Psoas muscle (tissue), 8 donors: ENCODE measurements around the gene MYO10. TPM values are rescaled to one million over a fixed set of nuclear protein-coding genes. Genes with fewer than 3 reads are reported as not detected.

Source experiments
- ATAC-seq, 4 donors: fragments of 200-7000 bp; cut with Tn5 transposase; one replicate each; pipeline ENCODE4 v1.9.1; 2020; ENCODE audit warnings: moderate library complexity in 3 of 4, mild to moderate bottlenecking in 2 of 4
- DNase-seq, 2 donors: peaks; one replicate each; pipeline ENCODE4 v3.0.0-alpha.2; 2020
- H3K27ac ChIP-seq: fragments of 200-600 bp; one replicate; pipeline ENCODE4 v1.8.0; 2022
- H3K27me3 ChIP-seq, 3 donors: fragments of 200-600 bp in 1 of 3; one replicate each; pipeline versions ENCODE4 v1.6.1 to v1.8.0; 2013 to 2022; ENCODE audit warnings: low read length in 2 of 3, mild to moderate bottlenecking in 2 of 3, moderate library complexity in 1 of 3; ENCODE audit not compliant: insufficient read depth in 3 of 3
- H3K36me3 ChIP-seq, 2 donors: fragments of 200-600 bp in 1 of 2; one replicate each; pipeline versions ENCODE4 v1.6.1 to v1.8.0; 2013 to 2022; ENCODE audit warnings: low read depth in 1 of 2, mild to moderate bottlenecking in 1 of 2, moderate library complexity in 1 of 2; ENCODE audit not compliant: insufficient read depth in 1 of 2
- H3K4me1 ChIP-seq: fragments of 200-600 bp; one replicate; pipeline ENCODE4 v1.8.0; 2022
- H3K4me3 ChIP-seq: fragments of 200-600 bp; one replicate; pipeline ENCODE4 v1.8.0; 2022; ENCODE audit warnings: mild to moderate bottlenecking
- H3K9me3 ChIP-seq: fragments of 200-600 bp; one replicate; pipeline ENCODE4 v1.8.0; 2022
- WGBS, 3 donors: extraction: QIAGEN DNeasy Blood & Tissue Kit; methylation state at CpG; one replicate each; pipeline versions ENCODE4 v1.1.6 to v1.1.7; 2013; 5-methylcytosine and 5-hydroxymethylcytosine counted together
- intact Hi-C, 2 donors: fragments of 100-400 bp; cut with DNase I; formaldehyde crosslinking; loops; one replicate each; pipeline versions ENCODE4 v1.11.0 to v1.14.2; 2022
- polyA plus RNA-seq, 3 donors: library from polyadenylated mRNA; stranded (reverse); fragments of 200-250 nt; gene quantifications; one replicate each; pipeline ENCODE4 v1.2.3, GENCODE V29; 2013
- total RNA-seq, 4 donors: library from RNA; stranded (reverse); fragmentation: NEBNext Ultra II Directional in 2 of 4; extraction: Animal tissue kit (Norgen Biotek cat#: 25700) in 2 of 4; gene quantifications; one replicate each; pipeline versions ENCODE4 v1.2.1 to v1.2.4, GENCODE V29; 2021 to 2023
- TF ChIP-seq, protein P1 (sequence below): fragments of 200-600 bp; IDR thresholded peaks from one replicate; pipeline ENCODE4 v1.8.0; 2022; ENCODE audit warnings: antibody characterized with exemption
- donor health status: healthy with polysubstance abuse.
- donor health status: DM: no; HTN: no; CAD: no; lungs with moderate emphysema.
- donor health status: Bipolar disorder and iron deficiency.
- donor health status: healthy.
- donor health status: DM: yes; HTN: yes; CAD: no.
- donor health status: DM: no; HTN: no; CAD: no.
- donor health status: DM: no; HTN: no; CAD: no.
- donor health status: DM: yes; HTN: yes; CAD: no.

Gene MYO10
- total and polyA plus RNA-seq, 7 donors, result 1.8 to 10.9 (median 10.0) TPM

DNA sequence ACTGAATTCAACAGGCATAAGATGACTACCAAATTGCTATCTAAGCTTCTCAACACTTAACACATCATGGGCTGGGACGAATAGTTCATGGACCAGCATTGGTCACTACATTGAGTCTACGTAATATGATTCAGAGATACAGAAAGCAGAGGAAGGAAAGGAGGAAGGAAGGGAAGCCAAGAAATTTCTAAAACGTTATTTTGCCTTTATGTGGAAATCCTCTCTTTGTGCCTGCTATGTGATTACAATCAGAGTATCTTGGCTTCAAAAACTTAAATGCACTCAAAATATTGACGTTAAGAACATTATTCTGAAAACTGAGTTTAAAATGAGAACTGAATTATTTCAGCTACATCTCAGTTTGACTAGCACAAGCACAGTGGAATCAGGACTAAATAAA lies 231.1 kb downstream of the MYO10 start:
- Histone ChIP-seq H3K27ac (no peak overlapping the region), H3K9me3 (no peaks in the 10 kb centered on the region)
- 65 to 72% (median 71%) methylated on average over 4 of the region's 4 CpGs for WGBS, 3 donors

GRCh38 chr5:16702964-16703363 lies 233.1 kb downstream of the MYO10 start:
- no peak for ATAC-seq
- no peaks in the 10 kb centered on the region for H3K27me3 ChIP-seq
- no peak for DNase-seq
- H3K4me3 ChIP-seq, result no peak overlapping the region
- TF ChIP-seq, protein P1, sequence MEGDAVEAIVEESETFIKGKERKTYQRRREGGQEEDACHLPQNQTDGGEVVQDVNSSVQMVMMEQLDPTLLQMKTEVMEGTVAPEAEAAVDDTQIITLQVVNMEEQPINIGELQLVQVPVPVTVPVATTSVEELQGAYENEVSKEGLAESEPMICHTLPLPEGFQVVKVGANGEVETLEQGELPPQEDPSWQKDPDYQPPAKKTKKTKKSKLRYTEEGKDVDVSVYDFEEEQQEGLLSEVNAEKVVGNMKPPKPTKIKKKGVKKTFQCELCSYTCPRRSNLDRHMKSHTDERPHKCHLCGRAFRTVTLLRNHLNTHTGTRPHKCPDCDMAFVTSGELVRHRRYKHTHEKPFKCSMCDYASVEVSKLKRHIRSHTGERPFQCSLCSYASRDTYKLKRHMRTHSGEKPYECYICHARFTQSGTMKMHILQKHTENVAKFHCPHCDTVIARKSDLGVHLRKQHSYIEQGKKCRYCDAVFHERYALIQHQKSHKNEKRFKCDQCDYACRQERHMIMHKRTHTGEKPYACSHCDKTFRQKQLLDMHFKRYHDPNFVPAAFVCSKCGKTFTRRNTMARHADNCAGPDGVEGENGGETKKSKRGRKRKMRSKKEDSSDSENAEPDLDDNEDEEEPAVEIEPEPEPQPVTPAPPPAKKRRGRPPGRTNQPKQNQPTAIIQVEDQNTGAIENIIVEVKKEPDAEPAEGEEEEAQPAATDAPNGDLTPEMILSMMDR, result no peak
- no peaks in the 10 kb centered on the region for H3K4me1 ChIP-seq
- peaks cover 0 to 40% of the 10 kb centered on the region in 2 donors for H3K36me3 ChIP-seq
- WGBS, 3 donors, result 76 to 77% (median 76%) methylated on average over 2 of the region's 2 CpGs
- intact Hi-C loops, result no loop called here
- no peaks in the 10 kb centered on the region for H3K9me3 ChIP-seq
- no peak overlapping the region for H3K27ac ChIP-seq

More for the DNA sequence above, 231.1 kb downstream of the MYO10 start:
- intact Hi-C loops, result no loop called here
- TF ChIP-seq, protein P1, result no peak
- no peaks in the 10 kb centered on the region for H3K27me3 ChIP-seq
- peaks cover 0 to 53% of the 10 kb centered on the region in 2 donors for H3K36me3 ChIP-seq
- DNase-seq, result no peak
- no peak overlapping the region for H3K4me3 ChIP-seq
- ATAC-seq, result no peak
- no peaks in the 10 kb centered on the region for H3K4me1 ChIP-seq

- 95 to 97% (median 95%) methylated on average over 46 to 48 of the region's 48 CpGs for WGBS, 3 donors
- Histone ChIP-seq H3K4me3 (no peak overlapping the region), H3K4me1 (no peaks in the 10 kb centered on the region), H3K27me3 (no peaks in the 10 kb centered on the region), H3K9me3 (no peaks in the 10 kb centered on the region), H3K27ac (no peak overlapping the region), H3K36me3 (peaks cover 0 to 40% of the 10 kb centered on the region in 2 donors)
- intact Hi-C loops, result no loop called here
- TF ChIP-seq, protein P1, result no peak
- DNase-seq (no peak), ATAC-seq (no peak)
These were observed 234.7 kb downstream of the MYO10 start for GRCh38 chr5:16701134-16702099.

DNA sequence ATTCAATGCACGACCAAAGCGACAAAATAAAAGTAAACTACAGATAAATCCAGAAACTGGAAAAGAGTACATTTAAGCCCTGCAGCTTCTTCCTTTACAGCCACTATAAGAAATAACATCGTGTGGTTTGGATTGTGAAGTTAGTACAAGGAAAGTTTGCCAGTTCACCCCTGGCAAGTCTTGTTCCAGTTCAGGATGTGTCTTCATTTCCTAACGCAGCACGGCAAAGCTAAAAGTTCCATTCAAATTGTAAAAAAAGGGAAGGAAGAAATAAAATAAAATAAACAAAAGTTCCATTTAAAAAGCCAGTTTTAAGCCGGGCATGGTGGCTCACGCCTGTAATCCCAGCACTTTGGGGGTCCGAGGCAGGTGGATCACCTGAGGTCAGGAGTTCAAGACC lies 236.0 kb downstream of the MYO10 start:
- Histone ChIP-seq H3K4me1 (no peaks in the 10 kb centered on the region), H3K36me3 (peaks cover 0 to 44% of the 10 kb centered on the region in 2 donors), H3K9me3 (no peaks in the 10 kb centered on the region), H3K27me3 (no peaks in the 10 kb centered on the region), H3K27ac (no peak overlapping the region), H3K4me3 (no peak overlapping the region)
- intact Hi-C loops, result no loop called here
- TF ChIP-seq, protein P1, result no peak
- WGBS, 3 donors, result 66 to 68% (median 68%) methylated on average over 8 of the region's 8 CpGs
- no peak for ATAC-seq
- no peak for DNase-seq
